HG02970 (cell line): Measurements from ENCODE around the gene NABP2.
"Not testable (repeated sequence)": the region's sequence is repeated elsewhere in the genome, so short reads cannot be mapped to it uniquely, and the experiment has no call there.

Source experiments
- ATAC-seq: cut with Tn5 transposase; IDR thresholded peaks from one replicate; pipeline ENCODE4 v1.9.1; 2021; ENCODE audit warnings: mild to moderate bottlenecking, moderate library complexity, moderate number of reproducible peaks; ENCODE audit not compliant: unreplicated experiment, low FRiP score

NABP2 gene

GRCh38 chr12:56241424-56242303 is 17.5 kb downstream of the NABP2 start:
- ATAC-seq, result no peak

- ATAC-seq, result no peak
Measured at GRCh38 chr12:56242986-56243385, 18.8 kb downstream of the NABP2 start.

GRCh38 chr12:56243731-56244181 is 19.6 kb downstream of the NABP2 start:
- ATAC-seq, result no peak

- no peak for ATAC-seq
Measured at GRCh38 chr12:56244494-56244893, 20.4 kb downstream of the NABP2 start.

- ATAC-seq, result no peak
Measured at GRCh38 chr12:56247923-56248322, 23.8 kb downstream of the NABP2 start.

GRCh38 chr12:56248711-56249110 is 24.6 kb downstream of the NABP2 start:
- no peak for ATAC-seq

GRCh38 chr12:56252649-56253048 is 28.5 kb downstream of the NABP2 start:
- ATAC-seq, result no peak

- no peak for ATAC-seq
Measured at GRCh38 chr12:56253091-56253490, 28.9 kb downstream of the NABP2 start.

GRCh38 chr12:56255671-56256070 is 31.5 kb downstream of the NABP2 start:
- no peak for ATAC-seq

- no peak for ATAC-seq
Measured at GRCh38 chr12:56256326-56256960, 32.3 kb downstream of the NABP2 start.

- ATAC-seq, result no peak
Measured at GRCh38 chr12:56257071-56257470, 32.9 kb downstream of the NABP2 start.

- ATAC-seq, result peak; percentile 30
Measured at GRCh38 chr12:56257491-56258067, 33.4 kb downstream of the NABP2 start.

GRCh38 chr12:56258068-56258819 is 34.1 kb downstream of the NABP2 start, which contains the start of gene ANKRD52:
ANKRD52 (minus strand) TSS chr12:56258384; CDS start chr12:56258269, 115 bp downstream.
- peak; percentile 80 for ATAC-seq

GRCh38 chr12:56258820-56259183 is 34.7 kb downstream of the NABP2 start:
- no peak for ATAC-seq

GRCh38 chr12:56260380-56260779 is 36.2 kb downstream of the NABP2 start:
- ATAC-seq, result no peak

- ATAC-seq, result no peak
Measured at GRCh38 chr12:56260921-56261320, 36.8 kb downstream of the NABP2 start.

- ATAC-seq, result no peak
Measured at GRCh38 chr12:56261503-56262232, 37.5 kb downstream of the NABP2 start.

GRCh38 chr12:56262955-56263354 is 38.8 kb downstream of the NABP2 start:
- not testable (repeated sequence) for ATAC-seq

- not testable (repeated sequence) for ATAC-seq
Measured at GRCh38 chr12:56266068-56266692, 42.0 kb downstream of the NABP2 start.
